GM12878 (cell line): Measurements from ENCODE around the gene PSMB7. TPM values are rescaled to one million over a fixed set of nuclear protein-coding genes. Genes with fewer than 3 reads are reported as not detected.

Experiments
- CBX5 ChIP-seq: sonication (generic); IDR thresholded peaks from 2 replicates; pipeline ENCODE4 v1.6.1; 2016; ENCODE audit warnings: low read depth, moderate library complexity, mild to moderate bottlenecking, inconsistent platforms
- CEBPB ChIP-seq, 2 experiments: fragments of 150-350 bp in 1 of 2; IDR thresholded peaks; 2 replicates each; pipeline ENCODE4 v1.6.1; 2012 to 2014; ENCODE audit warnings: low read depth in 2 of 2, low read length in 2 of 2, borderline replicate concordance in 1 of 2, inconsistent platforms in 1 of 2
- CHD4 ChIP-seq: fragments of 200-600 bp; sonication (generic); IDR thresholded peaks from 2 replicates; pipeline ENCODE4 v1.6.1; 2016; ENCODE audit warnings: mild to moderate bottlenecking
- EP300 ChIP-seq, 2 experiments: fragments of 150-350 bp in 1 of 2; IDR thresholded peaks; 2 replicates each; pipeline ENCODE4 v1.6.1; 2011 to 2012; ENCODE audit warnings: low read depth in 2 of 2, low read length in 2 of 2, borderline replicate concordance in 1 of 2, improper control_type of control experiment in 1 of 2, inconsistent platforms in 1 of 2; ENCODE audit not compliant: control insufficient read depth in 1 of 2
- FOXK2 ChIP-seq: fragments of 450-650 bp; IDR thresholded peaks from 2 replicates; pipeline ENCODE4 v1.6.1; 2017; ENCODE audit warnings: mild to moderate bottlenecking, moderate library complexity
- GATAD2B ChIP-seq: fragments of 450-650 bp; conservative IDR thresholded peaks from 2 replicates; pipeline ENCODE4 v1.6.1; 2017; ENCODE audit warnings: low read depth, mild to moderate bottlenecking, moderate library complexity
- HDAC6 ChIP-seq: fragments of 200-600 bp; sonication (generic); IDR thresholded peaks from one replicate; pipeline ENCODE4 v1.8.0; 2017; ENCODE audit warnings: antibody characterized with exemption; ENCODE audit not compliant: unreplicated experiment
- IRF4 ChIP-seq: IDR thresholded peaks from 2 replicates; pipeline ENCODE4 v1.6.1; 2011; ENCODE audit warnings: low read depth, low read length
- MEF2A ChIP-seq: IDR thresholded peaks from 2 replicates; pipeline ENCODE4 v1.6.1; 2011; ENCODE audit warnings: low read depth, mild to moderate bottlenecking, low read length, moderate library complexity; ENCODE audit not compliant: insufficient read depth
- MYC ChIP-seq: IDR thresholded peaks from 2 replicates; pipeline ENCODE4 v1.6.1; 2011; ENCODE audit warnings: mild to moderate bottlenecking, low read length, moderate library complexity, inconsistent platforms; ENCODE audit not compliant: insufficient read depth, insufficient replicate concordance, insufficient read length, severe bottlenecking
- NBN ChIP-seq: fragments of 450-650 bp; IDR thresholded peaks from 2 replicates; pipeline ENCODE4 v1.6.1; 2016
- PAX5 ChIP-seq: IDR thresholded peaks from 2 replicates; pipeline ENCODE4 v1.6.1; 2011; ENCODE audit warnings: low read depth, low read length, borderline replicate concordance
- SIX5 ChIP-seq: IDR thresholded peaks from 2 replicates; pipeline ENCODE4 v1.6.1; 2011; ENCODE audit warnings: mild to moderate bottlenecking, low read depth, low read length, moderate library complexity; ENCODE audit not compliant: severe bottlenecking
- SMAD1 ChIP-seq: fragments of 450-650 bp; IDR thresholded peaks from 2 replicates; pipeline ENCODE4 v1.6.1; 2018; ENCODE audit warnings: mild to moderate bottlenecking, low read depth; ENCODE audit not compliant: partially characterized antibody
- WRNIP1 ChIP-seq: IDR thresholded peaks from 2 replicates; pipeline ENCODE4 v1.6.1; 2011; ENCODE audit warnings: low read depth, low read length, improper control_type of control experiment, borderline replicate concordance
- ZNF217 ChIP-seq: fragments of 450-650 bp; IDR thresholded peaks from 2 replicates; pipeline ENCODE4 v1.6.1; 2017; ENCODE audit warnings: antibody characterized with exemption, mild to moderate bottlenecking
- ZNF274 ChIP-seq: IDR thresholded peaks from one replicate; pipeline ENCODE4 v1.8.0; 2011; ENCODE audit not compliant: insufficient read length, insufficient read depth
- ZNF384 ChIP-seq: IDR thresholded peaks from 2 replicates; pipeline ENCODE4 v1.6.1; 2012; ENCODE audit warnings: low read depth, mild to moderate bottlenecking, low read length, improper control_type of control experiment, borderline replicate concordance
- polyA plus RNA-seq, 11 experiments: library from polyadenylated mRNA; depleted of rRNA in 4 of 11; unstranded in 6 of 11; stranded (reverse) in 5 of 11; fragments of >200 nt; fragmentation: Nextera tagmentation in 4 of 11; fragmentation: Illumina TruSeq in 1 of 11; extraction: Ambion mirVana in 4 of 11; extraction: Trizol in 1 of 11; gene quantifications; 1 replicate in 1 of 11; 2 replicates in 10 of 11; pipeline versions ENCODE4 v1.2.1 to v1.2.3, GENCODE V29; 2011 to 2016; ENCODE audit warnings: inconsistent platforms in 2 of 11, missing spikeins in 2 of 11, low read depth in 1 of 11
- total RNA-seq, 4 experiments: library from RNA; depleted of rRNA in 3 of 4; stranded (reverse); fragments of >200 nt in 3 of 4; fragmentation: Illumina TruSeq in 1 of 4; extraction: Trizol in 1 of 4; gene quantifications; 2 replicates each; pipeline versions ENCODE4 v1.2.1 to v1.2.3, GENCODE V29; 2013 to 2021
- TF ChIP-seq, protein P1 (sequence below): fragments of 450-650 bp; IDR thresholded peaks from 2 replicates; pipeline ENCODE4 v1.6.1; 2017; ENCODE audit warnings: low read depth, mild to moderate bottlenecking, moderate library complexity
- TF ChIP-seq, protein P2 (sequence below): fragments of 450-650 bp; conservative IDR thresholded peaks from 2 replicates; pipeline ENCODE4 v1.6.1; 2017; ENCODE audit warnings: mild to moderate bottlenecking, moderate library complexity
- TF ChIP-seq, protein P3 (sequence below): fragments of 450-650 bp; IDR thresholded peaks from 2 replicates; pipeline ENCODE4 v1.6.1; 2014; ENCODE audit warnings: mild to moderate bottlenecking
- TF ChIP-seq, protein P4 (sequence below): fragments of 450-650 bp; formaldehyde crosslinking; IDR thresholded peaks from 2 replicates; pipeline ENCODE4 v1.5.0; 2022; ENCODE audit warnings: mild to moderate bottlenecking, missing genetic modification characterization

The PSMB7 gene
- total and polyA plus RNA-seq, 10 of the 15 experiments (the other 5 are each of a cell fraction or from before 2014, with no cell fraction given) = 174 to 564 (median 268) TPM

DNA sequence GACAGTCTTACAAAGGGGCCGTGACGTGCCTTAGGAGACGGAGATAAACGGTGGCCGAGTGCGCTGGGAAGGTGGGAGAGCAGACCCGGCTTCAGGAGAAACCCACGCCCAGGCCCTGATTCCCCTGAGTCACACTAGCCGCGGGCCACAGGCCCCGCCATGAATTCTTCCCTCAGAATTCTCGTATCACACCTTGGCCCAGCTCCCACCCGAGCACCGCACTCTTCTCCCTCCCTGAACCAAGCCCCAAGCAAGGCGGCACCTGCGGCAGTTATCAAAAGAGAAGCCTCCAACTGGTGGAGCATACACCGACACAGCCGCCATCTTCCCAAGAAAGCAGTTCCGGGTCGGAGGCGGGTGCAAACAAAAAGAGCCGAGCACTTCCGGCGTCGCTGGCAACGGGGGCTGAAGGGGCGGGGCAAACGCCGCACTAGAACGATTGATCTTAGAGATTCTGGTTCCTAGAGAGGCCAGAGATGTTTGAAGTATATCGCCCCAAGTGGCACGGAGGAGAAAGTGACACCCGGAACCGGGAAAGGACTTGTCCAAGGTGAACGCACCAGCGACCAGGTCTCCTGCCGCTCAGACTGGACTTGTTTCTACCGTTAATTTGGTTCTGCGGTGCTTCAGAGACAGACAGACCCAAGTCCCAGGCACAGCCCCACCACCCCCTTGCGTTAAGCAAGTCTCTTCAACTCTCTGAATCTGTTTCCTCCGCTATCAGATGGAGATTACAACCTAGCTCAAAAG is at the start of gene PSMB7 (continued):
- TF ChIP-seq, protein P1, sequence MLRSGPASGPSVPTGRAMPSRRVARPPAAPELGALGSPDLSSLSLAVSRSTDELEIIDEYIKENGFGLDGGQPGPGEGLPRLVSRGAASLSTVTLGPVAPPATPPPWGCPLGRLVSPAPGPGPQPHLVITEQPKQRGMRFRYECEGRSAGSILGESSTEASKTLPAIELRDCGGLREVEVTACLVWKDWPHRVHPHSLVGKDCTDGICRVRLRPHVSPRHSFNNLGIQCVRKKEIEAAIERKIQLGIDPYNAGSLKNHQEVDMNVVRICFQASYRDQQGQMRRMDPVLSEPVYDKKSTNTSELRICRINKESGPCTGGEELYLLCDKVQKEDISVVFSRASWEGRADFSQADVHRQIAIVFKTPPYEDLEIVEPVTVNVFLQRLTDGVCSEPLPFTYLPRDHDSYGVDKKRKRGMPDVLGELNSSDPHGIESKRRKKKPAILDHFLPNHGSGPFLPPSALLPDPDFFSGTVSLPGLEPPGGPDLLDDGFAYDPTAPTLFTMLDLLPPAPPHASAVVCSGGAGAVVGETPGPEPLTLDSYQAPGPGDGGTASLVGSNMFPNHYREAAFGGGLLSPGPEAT = peak; percentile 100
- TF ChIP-seq MYC (no peak), FOXK2 (no peak), ZNF217 (no peak), NBN (peak; percentile 90), SMAD1 (peak; percentile 49), ZNF384 (no peak), SIX5 (peak; percentile 60), CBX5 (0 out of 2 replicates have a peak, but pooled peaks have one; percentile 36), PAX5 (0 out of 2 replicates have a peak, but pooled peaks have one; percentile 36), EP300 (IDR thresholded peaks at IDR 0.05; ENCODE audit: borderline replicate concordance in 1 of 2, control insufficient read depth in 1 of 2, low read depth in 2 of 2, low read length in 2 of 2) (peak in 1 of 2 experiments; percentile 29; a peak in 1 of 4 replicates), MEF2A (no peak), CEBPB (IDR thresholded peaks at IDR 0.05; ENCODE audit: borderline replicate concordance in 1 of 2, low read depth in 2 of 2, low read length in 2 of 2) (no peak), WRNIP1 (no peak), CHD4 (no peak), ZNF274 (no peak), GATAD2B (0 out of 2 replicates have a peak, but pooled peaks have one; percentile 25), HDAC6 (no peak), IRF4 (peak; percentile 84)
- TF ChIP-seq, protein P2, sequence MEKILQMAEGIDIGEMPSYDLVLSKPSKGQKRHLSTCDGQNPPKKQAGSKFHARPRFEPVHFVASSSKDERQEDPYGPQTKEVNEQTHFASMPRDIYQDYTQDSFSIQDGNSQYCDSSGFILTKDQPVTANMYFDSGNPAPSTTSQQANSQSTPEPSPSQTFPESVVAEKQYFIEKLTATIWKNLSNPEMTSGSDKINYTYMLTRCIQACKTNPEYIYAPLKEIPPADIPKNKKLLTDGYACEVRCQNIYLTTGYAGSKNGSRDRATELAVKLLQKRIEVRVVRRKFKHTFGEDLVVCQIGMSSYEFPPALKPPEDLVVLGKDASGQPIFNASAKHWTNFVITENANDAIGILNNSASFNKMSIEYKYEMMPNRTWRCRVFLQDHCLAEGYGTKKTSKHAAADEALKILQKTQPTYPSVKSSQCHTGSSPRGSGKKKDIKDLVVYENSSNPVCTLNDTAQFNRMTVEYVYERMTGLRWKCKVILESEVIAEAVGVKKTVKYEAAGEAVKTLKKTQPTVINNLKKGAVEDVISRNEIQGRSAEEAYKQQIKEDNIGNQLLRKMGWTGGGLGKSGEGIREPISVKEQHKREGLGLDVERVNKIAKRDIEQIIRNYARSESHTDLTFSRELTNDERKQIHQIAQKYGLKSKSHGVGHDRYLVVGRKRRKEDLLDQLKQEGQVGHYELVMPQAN = 0 out of 2 replicates have a peak, but pooled peaks have one; percentile 48
- TF ChIP-seq, protein P3, sequence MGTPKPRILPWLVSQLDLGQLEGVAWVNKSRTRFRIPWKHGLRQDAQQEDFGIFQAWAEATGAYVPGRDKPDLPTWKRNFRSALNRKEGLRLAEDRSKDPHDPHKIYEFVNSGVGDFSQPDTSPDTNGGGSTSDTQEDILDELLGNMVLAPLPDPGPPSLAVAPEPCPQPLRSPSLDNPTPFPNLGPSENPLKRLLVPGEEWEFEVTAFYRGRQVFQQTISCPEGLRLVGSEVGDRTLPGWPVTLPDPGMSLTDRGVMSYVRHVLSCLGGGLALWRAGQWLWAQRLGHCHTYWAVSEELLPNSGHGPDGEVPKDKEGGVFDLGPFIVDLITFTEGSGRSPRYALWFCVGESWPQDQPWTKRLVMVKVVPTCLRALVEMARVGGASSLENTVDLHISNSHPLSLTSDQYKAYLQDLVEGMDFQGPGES = no peak
- TF ChIP-seq, protein P4, sequence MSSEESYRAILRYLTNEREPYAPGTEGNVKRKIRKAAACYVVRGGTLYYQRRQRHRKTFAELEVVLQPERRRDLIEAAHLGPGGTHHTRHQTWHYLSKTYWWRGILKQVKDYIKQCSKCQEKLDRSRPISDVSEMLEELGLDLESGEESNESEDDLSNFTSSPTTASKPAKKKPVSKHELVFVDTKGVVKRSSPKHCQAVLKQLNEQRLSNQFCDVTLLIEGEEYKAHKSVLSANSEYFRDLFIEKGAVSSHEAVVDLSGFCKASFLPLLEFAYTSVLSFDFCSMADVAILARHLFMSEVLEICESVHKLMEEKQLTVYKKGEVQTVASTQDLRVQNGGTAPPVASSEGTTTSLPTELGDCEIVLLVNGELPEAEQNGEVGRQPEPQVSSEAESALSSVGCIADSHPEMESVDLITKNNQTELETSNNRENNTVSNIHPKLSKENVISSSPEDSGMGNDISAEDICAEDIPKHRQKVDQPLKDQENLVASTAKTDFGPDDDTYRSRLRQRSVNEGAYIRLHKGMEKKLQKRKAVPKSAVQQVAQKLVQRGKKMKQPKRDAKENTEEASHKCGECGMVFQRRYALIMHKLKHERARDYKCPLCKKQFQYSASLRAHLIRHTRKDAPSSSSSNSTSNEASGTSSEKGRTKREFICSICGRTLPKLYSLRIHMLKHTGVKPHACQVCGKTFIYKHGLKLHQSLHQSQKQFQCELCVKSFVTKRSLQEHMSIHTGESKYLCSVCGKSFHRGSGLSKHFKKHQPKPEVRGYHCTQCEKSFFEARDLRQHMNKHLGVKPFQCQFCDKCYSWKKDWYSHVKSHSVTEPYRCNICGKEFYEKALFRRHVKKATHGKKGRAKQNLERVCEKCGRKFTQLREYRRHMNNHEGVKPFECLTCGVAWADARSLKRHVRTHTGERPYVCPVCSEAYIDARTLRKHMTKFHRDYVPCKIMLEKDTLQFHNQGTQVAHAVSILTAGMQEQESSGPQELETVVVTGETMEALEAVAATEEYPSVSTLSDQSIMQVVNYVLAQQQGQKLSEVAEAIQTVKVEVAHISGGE (CRISPR knock-in tag) = no peak
